GM18505 (cell line): Measurements from ENCODE around the gene C9orf153.
"Not testable (repeated sequence)": the region's sequence is repeated elsewhere in the genome, so short reads cannot be mapped to it uniquely, and the experiment has no call there.

ENCODE experiments used
- ATAC-seq: cut with Tn5 transposase; IDR thresholded peaks from one replicate; pipeline ENCODE4 v1.9.1; 2021; ENCODE audit not compliant: unreplicated experiment
- POLR2A ChIP-seq: IDR thresholded peaks from 4 replicates; pipeline ENCODE4 v1.6.1; 2011; ENCODE audit warnings: borderline replicate concordance; ENCODE audit not compliant: insufficient read depth, insufficient read length; ENCODE audit errors: extremely low read depth

The C9orf153 gene

GRCh38 chr9:86193088-86193487, 66.4 kb downstream of the C9orf153 start:
- no peak for ATAC-seq
- TF ChIP-seq POLR2A: no peak

DNA sequence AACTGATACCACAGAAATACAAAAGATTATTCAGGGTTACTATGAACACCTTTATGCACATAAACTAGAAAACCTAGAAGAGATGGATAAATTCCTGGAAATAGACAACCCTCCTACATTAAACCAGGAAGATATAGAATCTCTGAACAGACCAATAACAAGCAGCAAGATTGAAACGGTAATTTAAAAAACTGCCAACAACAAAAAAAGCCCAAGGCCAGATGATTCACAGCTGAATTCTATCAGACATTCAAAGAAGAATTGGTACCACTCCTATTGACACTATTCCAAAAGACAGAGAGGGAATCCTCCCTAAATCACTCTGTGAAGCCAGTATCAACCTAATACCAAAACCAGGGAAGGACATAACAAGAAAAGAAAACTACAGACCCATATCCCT, 68.8 kb downstream of the C9orf153 start:
- not testable (repeated sequence) for ATAC-seq

- no peak for ATAC-seq
- TF ChIP-seq POLR2A: no peak
Observed at GRCh38 chr9:86187121-86187520, 72.3 kb downstream of the C9orf153 start.

GRCh38 chr9:86186696-86187095, 72.8 kb downstream of the C9orf153 start:
- no peak for ATAC-seq
- TF ChIP-seq POLR2A: no peak

DNA sequence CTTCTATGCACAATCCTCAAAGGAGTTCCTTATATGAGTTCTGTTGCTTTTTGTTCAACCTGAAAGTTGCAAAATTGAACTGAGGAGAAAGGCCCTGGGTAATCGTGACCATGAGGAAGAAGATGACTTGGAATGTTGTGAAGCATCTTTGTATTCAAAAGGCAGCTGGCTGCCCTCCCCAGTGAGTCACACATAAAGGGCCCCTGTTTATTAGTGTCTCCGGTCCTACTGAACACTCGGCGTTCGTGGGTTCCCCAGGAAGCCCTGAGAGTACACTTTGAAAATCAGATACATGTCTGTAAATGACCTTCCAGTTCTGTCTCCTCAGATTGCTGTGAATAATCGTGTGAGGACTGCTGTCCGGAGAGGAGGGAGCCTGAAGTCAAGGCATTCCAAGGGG, 73.6 kb downstream of the C9orf153 start:
- no peak for TF ChIP-seq POLR2A
- no peak for ATAC-seq

GRCh38 chr9:86184138-86184524, 75.3 kb downstream of the C9orf153 start:
- no peak for TF ChIP-seq POLR2A
- ATAC-seq: no peak

- ATAC-seq: no peak
- TF ChIP-seq POLR2A: no peak
Observed at GRCh38 chr9:86183229-86184137, 76.0 kb downstream of the C9orf153 start.

GRCh38 chr9:86181379-86182315, 77.8 kb downstream of the C9orf153 start:
- no peak for TF ChIP-seq POLR2A
- no peak for ATAC-seq

DNA sequence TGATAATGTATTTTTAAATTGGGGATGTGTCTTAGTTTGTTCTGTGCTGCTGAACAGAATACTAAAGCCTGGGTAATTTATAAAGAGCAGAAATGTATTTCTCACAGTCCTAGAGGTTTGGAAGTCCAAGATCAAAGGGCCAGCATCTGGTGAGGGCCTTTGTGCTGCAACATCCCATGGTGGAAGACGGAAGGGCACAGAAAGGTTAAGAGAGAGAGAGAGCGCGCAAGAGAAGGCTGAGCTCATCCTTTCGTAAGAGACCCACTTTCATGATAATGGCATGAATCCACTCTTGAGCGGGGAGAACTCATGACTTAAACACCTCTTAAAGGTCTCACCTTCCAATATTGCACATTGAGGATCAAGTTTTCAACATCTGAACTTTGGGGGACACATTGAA, 81.0 kb downstream of the C9orf153 start:
- TF ChIP-seq POLR2A: no peak
- no peak for ATAC-seq

- no peak for ATAC-seq
- TF ChIP-seq POLR2A: no peak
Observed at GRCh38 chr9:86177995-86178394, 81.5 kb downstream of the C9orf153 start.

- TF ChIP-seq POLR2A: no peak
Observed at GRCh38 chr9:86176468-86176867, 83.0 kb downstream of the C9orf153 start.

DNA sequence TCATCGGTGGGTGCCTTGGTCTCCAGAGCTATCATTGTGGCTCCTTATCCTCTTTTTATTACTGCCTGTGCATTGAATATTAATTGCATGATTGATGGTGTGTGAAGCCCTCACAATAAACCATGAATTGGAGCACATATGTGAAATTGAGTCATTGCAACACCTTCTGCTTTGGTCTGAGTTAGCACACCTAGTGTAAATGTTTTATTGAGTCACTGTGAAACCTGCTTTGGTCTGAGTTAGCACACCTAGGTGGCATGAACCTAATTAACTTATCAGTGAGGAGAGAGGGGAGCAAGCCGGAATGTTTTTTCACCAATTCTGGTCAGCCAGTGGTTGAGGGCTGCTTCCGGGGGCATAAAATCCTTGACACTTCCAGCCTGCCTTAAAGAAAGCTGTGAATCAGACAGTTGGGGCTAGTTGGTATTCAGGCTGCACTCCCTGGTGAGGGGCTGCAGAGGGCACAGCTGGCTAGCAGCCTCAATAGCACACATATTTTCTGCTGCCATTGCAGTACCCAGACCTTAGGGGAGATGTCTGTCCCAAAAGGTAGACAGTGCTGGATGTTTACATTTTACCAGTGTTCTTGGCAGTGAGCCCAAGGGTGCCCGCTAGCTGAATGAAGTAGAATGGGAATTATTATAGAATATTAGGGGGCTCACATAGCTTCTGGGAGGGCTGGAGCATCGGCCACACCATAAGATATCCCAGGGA, 83.6 kb downstream of the C9orf153 start:
- no peak for ATAC-seq
- no peak for TF ChIP-seq POLR2A

More at GRCh38 chr9:86176468-86176867, 83.0 kb downstream of the C9orf153 start:
- no peak for ATAC-seq

DNA sequence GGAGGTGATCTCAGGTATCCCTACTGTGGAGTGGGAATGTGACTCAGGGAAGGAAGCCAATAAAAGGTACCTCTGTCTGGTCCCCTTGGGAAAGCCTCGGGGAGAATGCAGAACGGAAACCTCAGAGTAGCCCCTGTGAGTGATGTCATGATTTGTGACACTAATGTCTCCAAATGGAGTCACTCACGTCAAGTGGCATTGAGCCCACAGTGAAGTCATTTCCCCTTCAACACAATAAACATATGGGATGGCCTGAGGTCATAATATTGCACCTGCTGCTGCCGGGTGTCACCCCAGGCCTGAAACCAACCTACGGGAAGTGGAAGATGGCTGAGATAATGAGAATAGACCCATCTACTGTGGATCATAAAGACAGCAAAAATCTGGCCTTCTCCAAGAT, 84.2 kb downstream of the C9orf153 start:
- TF ChIP-seq POLR2A: no peak
- no peak for ATAC-seq
